PC-9 (cell line): ENCODE measurements around the gene CLASP1.

Experiments used
- EZH2 ChIP-seq: fragments of 200-600 bp; sonication (generic); IDR thresholded peaks from 2 replicates; pipeline ENCODE4 v1.8.0; 2017; ENCODE audit warnings: antibody characterized with exemption, low read depth
- TF ChIP-seq, protein P1 (sequence below): fragments of 200-600 bp; sonication (generic); conservative IDR thresholded peaks from 2 replicates; pipeline ENCODE4 v1.6.1; 2017; ENCODE audit warnings: mixed run types, antibody characterized with exemption, mild to moderate bottlenecking, moderate library complexity

DNA sequence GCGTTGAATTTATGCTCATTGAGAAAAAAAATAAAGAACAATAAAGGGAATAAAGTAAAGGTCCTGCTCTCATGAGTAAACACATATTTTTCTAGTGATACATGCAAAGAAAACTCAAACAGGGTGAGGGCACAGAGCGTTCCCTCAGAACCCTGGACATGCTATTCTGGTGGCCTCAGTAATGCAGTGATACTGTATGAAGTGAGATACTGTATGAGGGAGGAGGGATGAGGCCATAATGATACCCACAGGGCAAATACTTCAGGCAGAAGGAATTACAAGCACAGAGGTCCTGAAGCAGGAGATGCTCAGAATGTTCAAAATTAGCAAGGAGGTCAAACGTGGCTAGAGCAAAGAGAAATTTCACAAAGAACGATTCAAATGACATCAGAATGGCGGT is 147.0 kb downstream of the CLASP1 start:
- no peak for TF ChIP-seq EZH2
- TF ChIP-seq, protein P1, sequence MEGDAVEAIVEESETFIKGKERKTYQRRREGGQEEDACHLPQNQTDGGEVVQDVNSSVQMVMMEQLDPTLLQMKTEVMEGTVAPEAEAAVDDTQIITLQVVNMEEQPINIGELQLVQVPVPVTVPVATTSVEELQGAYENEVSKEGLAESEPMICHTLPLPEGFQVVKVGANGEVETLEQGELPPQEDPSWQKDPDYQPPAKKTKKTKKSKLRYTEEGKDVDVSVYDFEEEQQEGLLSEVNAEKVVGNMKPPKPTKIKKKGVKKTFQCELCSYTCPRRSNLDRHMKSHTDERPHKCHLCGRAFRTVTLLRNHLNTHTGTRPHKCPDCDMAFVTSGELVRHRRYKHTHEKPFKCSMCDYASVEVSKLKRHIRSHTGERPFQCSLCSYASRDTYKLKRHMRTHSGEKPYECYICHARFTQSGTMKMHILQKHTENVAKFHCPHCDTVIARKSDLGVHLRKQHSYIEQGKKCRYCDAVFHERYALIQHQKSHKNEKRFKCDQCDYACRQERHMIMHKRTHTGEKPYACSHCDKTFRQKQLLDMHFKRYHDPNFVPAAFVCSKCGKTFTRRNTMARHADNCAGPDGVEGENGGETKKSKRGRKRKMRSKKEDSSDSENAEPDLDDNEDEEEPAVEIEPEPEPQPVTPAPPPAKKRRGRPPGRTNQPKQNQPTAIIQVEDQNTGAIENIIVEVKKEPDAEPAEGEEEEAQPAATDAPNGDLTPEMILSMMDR, result no peak
